Upper lobe of right lung (tissue), 1 donor: ENCODE measurements around the gene DDX11. TPM values are rescaled to one million over a fixed set of nuclear protein-coding genes. Genes with fewer than 3 reads are reported as not detected.

Source experiments
- ATAC-seq: fragments of 200-7000 bp; cut with Tn5 transposase; one replicate; pipeline ENCODE4 v1.9.1; 2020; ENCODE audit warnings: mild to moderate bottlenecking, moderate library complexity
- DNase-seq: peaks from one replicate; pipeline ENCODE4 v3.0.0-alpha.2; 2020
- H3K27ac ChIP-seq: fragments of 200-600 bp; one replicate; pipeline ENCODE4 v1.8.0; 2022
- H3K27me3 ChIP-seq: fragments of 200-600 bp; one replicate; pipeline ENCODE4 v1.8.0; 2022; ENCODE audit warnings: mild to moderate bottlenecking
- H3K36me3 ChIP-seq: fragments of 200-600 bp; one replicate; pipeline ENCODE4 v1.8.0; 2022
- H3K4me1 ChIP-seq: fragments of 200-600 bp; one replicate; pipeline ENCODE4 v1.8.0; 2022
- H3K4me3 ChIP-seq: fragments of 200-600 bp; one replicate; pipeline ENCODE4 v1.8.0; 2022; ENCODE audit warnings: mild to moderate bottlenecking
- H3K9me3 ChIP-seq: fragments of 200-600 bp; one replicate; pipeline ENCODE4 v1.8.0; 2022
- CTCF ChIP-seq: fragments of 200-600 bp; IDR thresholded peaks from one replicate; pipeline ENCODE4 v1.8.0; 2022; ENCODE audit warnings: antibody characterized with exemption
- intact Hi-C: fragments of 100-400 bp; cut with DNase I; formaldehyde crosslinking; loops from one replicate; pipeline ENCODE4 v1.11.0; 2022
- total RNA-seq: library from RNA; stranded (reverse); fragmentation: NEBNext Ultra II Directional; extraction: Animal tissue kit (Norgen Biotek cat#: 25700); gene quantifications from one replicate; pipeline ENCODE4 v1.2.1, GENCODE V29; 2021
- donor health status: DM: no; HTN: yes; CAD: no; lungs with severe emphysema.

DDX11 gene
- total RNA-seq, 1 donor from 2014 or later = 12.6 TPM

- no peaks in the 10 kb centered on the region for H3K4me1 ChIP-seq
- no peaks in the 10 kb centered on the region for H3K9me3 ChIP-seq
- no peak overlapping the region for H3K4me3 ChIP-seq
- H3K27me3 ChIP-seq = no peaks in the 10 kb centered on the region
- ATAC-seq (no peak), DNase-seq (no peak)
- no peak for TF ChIP-seq CTCF
- no peaks in the 10 kb centered on the region for H3K36me3 ChIP-seq
- intact Hi-C loops = no loop called here
- no peak overlapping the region for H3K27ac ChIP-seq
These were observed 40.5 kb upstream of the DDX11 start for GRCh38 chr12:31033146-31033545.

- no peak for DNase-seq
- intact Hi-C loops = no loop called here
These were observed 40.0 kb upstream of the DDX11 start for GRCh38 chr12:31033681-31034080.

GRCh38 chr12:31034372-31034771, 39.3 kb upstream of the DDX11 start:
- H3K36me3 ChIP-seq = no peaks in the 10 kb centered on the region
- no peaks in the 10 kb centered on the region for H3K4me1 ChIP-seq
- no peaks in the 10 kb centered on the region for H3K9me3 ChIP-seq
- no peaks in the 10 kb centered on the region for H3K27me3 ChIP-seq
- no peak overlapping the region for H3K27ac ChIP-seq
- no peak overlapping the region for H3K4me3 ChIP-seq
- no peak for DNase-seq
- no peak for TF ChIP-seq CTCF
- intact Hi-C loops = no loop called here
- no peak for ATAC-seq

More at GRCh38 chr12:31033681-31034080, 40.0 kb upstream of the DDX11 start:
- Histone ChIP-seq H3K4me1 (no peaks in the 10 kb centered on the region), H3K4me3 (no peak overlapping the region), H3K27ac (no peak overlapping the region), H3K9me3 (no peaks in the 10 kb centered on the region), H3K27me3 (no peaks in the 10 kb centered on the region), H3K36me3 (no peaks in the 10 kb centered on the region)
- no peak for TF ChIP-seq CTCF
- ATAC-seq = no peak

- TF ChIP-seq CTCF = no peak
- H3K9me3 ChIP-seq = no peaks in the 10 kb centered on the region
- intact Hi-C loops = no loop called here
- DNase-seq (no peak), ATAC-seq (no peak)
- H3K4me1 ChIP-seq = no peaks in the 10 kb centered on the region
- H3K36me3 ChIP-seq = no peaks in the 10 kb centered on the region
- H3K27me3 ChIP-seq = no peaks in the 10 kb centered on the region
- H3K4me3 ChIP-seq = no peak overlapping the region
- H3K27ac ChIP-seq = no peak overlapping the region
These were observed 38.4 kb upstream of the DDX11 start for GRCh38 chr12:31035226-31035625.

- no peak for TF ChIP-seq CTCF
- Histone ChIP-seq H3K9me3 (no peaks in the 10 kb centered on the region), H3K4me3 (no peak overlapping the region), H3K36me3 (no peaks in the 10 kb centered on the region), H3K4me1 (no peaks in the 10 kb centered on the region), H3K27me3 (no peaks in the 10 kb centered on the region), H3K27ac (no peak overlapping the region)
- DNase-seq = no peak
- intact Hi-C loops = no loop called here
- no peak for ATAC-seq
These were observed 37.5 kb upstream of the DDX11 start for GRCh38 chr12:31035967-31036665.

- DNase-seq (no peak), ATAC-seq (no peak)
- H3K27me3 ChIP-seq = no peaks in the 10 kb centered on the region
- intact Hi-C loops = no loop called here
- H3K27ac ChIP-seq = no peak overlapping the region
- no peak overlapping the region for H3K4me3 ChIP-seq
- no peaks in the 10 kb centered on the region for H3K4me1 ChIP-seq
- no peaks in the 10 kb centered on the region for H3K9me3 ChIP-seq
- H3K36me3 ChIP-seq = no peaks in the 10 kb centered on the region
- no peak for TF ChIP-seq CTCF
These were observed 36.6 kb upstream of the DDX11 start for GRCh38 chr12:31037028-31037427.
